ENCODE data around the gene BRINP3.

Gene BRINP3

GRCh38 chr1:190098756-190099155 is 378.9 kb downstream of the BRINP3 start:
- DNase-seq: no peak

GRCh38 chr1:190098107-190098506 is 379.6 kb downstream of the BRINP3 start:
- DNase-seq: no peak

GRCh38 chr1:190095596-190095995 is 382.1 kb downstream of the BRINP3 start:
- DNase-seq: no peak

GRCh38 chr1:190084552-190084951 is 393.1 kb downstream of the BRINP3 start:
- no peak for DNase-seq

- no peak for DNase-seq
Measured at GRCh38 chr1:190068304-190068703, 409.4 kb downstream of the BRINP3 start.

GRCh38 chr1:190067592-190067991 is 410.1 kb downstream of the BRINP3 start:
- DNase-seq: no peak

- DNase-seq: no peak
Measured at GRCh38 chr1:190066011-190066410, 411.7 kb downstream of the BRINP3 start.

GRCh38 chr1:190049314-190049713 is 428.4 kb downstream of the BRINP3 start:
- no peak for DNase-seq
